Fibroblast of villous mesenchyme (primary cell): ENCODE measurements around the gene RAB44. TPM values are rescaled to one million over a fixed set of nuclear protein-coding genes. Genes with fewer than 3 reads are reported as not detected.
"Not testable (repeated sequence)": the region's sequence is repeated elsewhere in the genome, so short reads cannot be mapped to it uniquely, and the experiment has no call there.

ENCODE experiments used
- DNase-seq: peaks from one replicate; pipeline ENCODE4 v3.0.0-alpha.2; 2010; ENCODE audit warnings: low read depth
- H3K4me3 ChIP-seq: 2 replicates; pipeline ENCODE4 v1.5.1; 2011; ENCODE audit warnings: low read depth, mild to moderate bottlenecking, low read length
- total RNA-seq: library from RNA; depleted of rRNA; stranded (reverse); fragments of >200 nt; gene quantifications from 2 replicates; pipeline ENCODE4 v1.2.3, GENCODE V29; 2012
- TF ChIP-seq, protein P1 (sequence below): IDR thresholded peaks from 2 replicates; pipeline ENCODE4 v1.5.1; 2012; ENCODE audit warnings: low read depth, mild to moderate bottlenecking, low read length; ENCODE audit not compliant: insufficient read depth

RAB44 gene
- total RNA-seq, 1 donor, result not detected

DNA sequence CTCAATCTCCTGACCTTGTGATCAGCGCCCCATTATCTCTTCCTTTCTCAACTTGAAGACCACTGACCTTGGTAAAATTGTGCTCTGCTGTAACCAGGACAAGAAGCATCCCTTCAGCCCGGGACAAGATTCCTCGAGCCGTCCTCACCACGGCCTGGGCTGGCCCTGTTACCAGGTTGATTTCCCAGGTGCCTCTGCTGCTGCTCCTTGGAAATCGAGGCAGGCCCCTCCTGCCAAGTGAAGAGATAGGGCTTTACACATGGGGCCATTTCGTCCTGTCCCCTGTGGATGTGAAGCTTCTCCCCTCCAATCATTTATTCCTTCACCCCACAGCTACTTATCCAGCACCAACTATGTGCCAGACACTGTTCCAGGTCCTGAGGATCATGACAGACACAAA, 21.5 kb downstream of the RAB44 start:
- no peak overlapping the region for H3K4me3 ChIP-seq
- no peak for DNase-seq
- TF ChIP-seq, protein P1, sequence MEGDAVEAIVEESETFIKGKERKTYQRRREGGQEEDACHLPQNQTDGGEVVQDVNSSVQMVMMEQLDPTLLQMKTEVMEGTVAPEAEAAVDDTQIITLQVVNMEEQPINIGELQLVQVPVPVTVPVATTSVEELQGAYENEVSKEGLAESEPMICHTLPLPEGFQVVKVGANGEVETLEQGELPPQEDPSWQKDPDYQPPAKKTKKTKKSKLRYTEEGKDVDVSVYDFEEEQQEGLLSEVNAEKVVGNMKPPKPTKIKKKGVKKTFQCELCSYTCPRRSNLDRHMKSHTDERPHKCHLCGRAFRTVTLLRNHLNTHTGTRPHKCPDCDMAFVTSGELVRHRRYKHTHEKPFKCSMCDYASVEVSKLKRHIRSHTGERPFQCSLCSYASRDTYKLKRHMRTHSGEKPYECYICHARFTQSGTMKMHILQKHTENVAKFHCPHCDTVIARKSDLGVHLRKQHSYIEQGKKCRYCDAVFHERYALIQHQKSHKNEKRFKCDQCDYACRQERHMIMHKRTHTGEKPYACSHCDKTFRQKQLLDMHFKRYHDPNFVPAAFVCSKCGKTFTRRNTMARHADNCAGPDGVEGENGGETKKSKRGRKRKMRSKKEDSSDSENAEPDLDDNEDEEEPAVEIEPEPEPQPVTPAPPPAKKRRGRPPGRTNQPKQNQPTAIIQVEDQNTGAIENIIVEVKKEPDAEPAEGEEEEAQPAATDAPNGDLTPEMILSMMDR, result no peak

DNA sequence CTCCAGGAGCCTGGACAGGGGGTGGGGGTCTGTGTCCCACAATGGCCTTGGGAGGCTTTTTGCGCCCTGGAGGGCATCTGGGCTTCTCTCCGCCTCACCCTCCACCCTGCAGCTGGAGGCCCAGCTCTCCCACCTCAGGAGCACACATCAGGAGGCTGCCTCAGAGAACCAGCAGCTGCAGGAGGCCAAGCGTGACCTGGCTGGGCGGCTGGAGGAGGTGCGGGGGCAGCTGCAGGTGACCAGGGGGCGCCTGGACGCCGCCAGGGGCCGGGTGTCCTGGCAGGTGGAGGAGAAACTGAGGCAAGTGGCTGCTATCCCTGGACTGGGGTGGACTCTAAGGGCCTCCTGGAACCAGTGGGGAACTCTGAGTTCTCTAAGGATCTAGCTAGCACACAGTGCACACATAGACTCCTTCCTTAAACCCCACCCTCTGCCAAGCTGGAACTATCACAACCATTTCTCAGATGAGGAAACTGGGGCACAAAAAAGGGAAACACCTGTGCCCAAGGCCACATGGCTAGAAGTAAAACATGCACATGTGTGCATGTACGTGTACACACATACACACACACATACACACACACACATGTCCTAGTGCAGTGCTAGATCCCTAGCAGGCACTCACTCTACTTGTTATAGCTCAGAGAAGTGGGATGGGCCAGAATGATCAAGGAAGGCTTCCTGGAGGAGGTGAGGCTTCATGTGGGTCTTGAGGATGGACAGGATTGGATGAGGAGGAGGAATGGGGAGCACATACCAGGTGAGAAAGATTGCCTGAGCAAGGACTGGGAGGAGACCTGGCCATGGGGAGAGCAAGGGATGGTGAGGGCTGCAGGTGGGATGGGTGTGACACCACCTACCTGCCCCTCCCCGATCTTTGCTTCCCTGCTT, 22.9 kb downstream of the RAB44 start:
- DNase-seq, result no peak
- H3K4me3 ChIP-seq, result no peak overlapping the region
- TF ChIP-seq, protein P1, result no peak

DNA sequence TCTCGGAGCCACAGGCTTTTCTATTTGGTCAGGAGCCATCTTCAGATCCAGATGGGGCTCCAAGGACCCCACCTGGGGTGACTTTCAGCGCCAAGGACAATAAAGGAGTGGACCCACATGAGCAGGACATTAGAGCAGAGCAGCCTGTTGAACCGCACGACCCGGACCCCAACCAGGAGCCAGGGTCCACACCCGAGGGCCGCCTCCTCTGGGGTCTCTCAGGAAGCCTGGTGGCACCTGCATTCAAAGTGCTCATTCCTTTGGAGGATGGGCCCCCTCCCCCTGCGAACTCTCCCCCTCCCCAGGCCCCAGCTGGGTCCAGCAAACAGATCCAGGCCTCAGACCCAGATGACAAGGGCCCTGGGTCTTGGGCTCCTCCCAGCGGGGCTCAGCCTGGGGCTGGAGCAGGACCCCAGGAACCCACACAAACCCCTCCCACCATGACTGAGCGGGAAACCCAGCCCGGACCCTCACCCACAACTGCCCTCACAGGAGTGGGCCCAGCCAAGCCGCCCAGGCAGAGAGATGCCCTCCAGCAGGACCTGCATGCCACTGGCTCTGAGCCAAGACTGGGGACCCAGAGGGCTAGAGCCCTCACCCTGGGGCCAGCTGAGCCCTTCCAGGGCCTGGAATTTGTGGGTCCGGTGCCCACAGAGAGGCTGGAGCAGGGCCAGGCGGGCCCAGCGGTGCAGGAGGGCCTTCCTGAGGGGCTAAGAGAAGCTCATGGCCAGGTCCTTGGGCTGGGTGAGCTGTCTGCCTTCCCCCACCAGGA, 23.9 kb downstream of the RAB44 start:
- TF ChIP-seq, protein P1, result no peak
- no peak overlapping the region for H3K4me3 ChIP-seq
- DNase-seq, result no peak

DNA sequence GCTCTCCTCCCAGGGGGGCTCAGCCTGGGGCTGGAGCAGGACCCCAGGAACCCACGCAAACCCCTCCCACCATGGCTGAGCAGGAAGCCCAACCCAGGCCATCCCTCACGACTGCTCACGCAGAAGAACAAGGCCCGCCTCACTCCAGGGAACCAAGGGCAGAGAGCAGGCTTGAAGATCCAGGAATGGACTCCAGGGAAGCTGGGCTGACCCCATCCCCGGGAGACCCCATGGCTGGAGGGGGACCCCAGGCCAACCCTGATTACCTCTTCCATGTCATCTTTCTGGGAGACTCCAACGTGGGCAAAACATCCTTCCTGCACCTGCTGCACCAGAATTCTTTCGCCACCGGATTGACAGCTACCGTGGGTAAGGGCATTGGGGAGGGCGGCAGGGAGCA, 24.7 kb downstream of the RAB44 start:
- DNase-seq, result no peak
- H3K4me3 ChIP-seq, result no peak overlapping the region
- TF ChIP-seq, protein P1, result no peak

DNA sequence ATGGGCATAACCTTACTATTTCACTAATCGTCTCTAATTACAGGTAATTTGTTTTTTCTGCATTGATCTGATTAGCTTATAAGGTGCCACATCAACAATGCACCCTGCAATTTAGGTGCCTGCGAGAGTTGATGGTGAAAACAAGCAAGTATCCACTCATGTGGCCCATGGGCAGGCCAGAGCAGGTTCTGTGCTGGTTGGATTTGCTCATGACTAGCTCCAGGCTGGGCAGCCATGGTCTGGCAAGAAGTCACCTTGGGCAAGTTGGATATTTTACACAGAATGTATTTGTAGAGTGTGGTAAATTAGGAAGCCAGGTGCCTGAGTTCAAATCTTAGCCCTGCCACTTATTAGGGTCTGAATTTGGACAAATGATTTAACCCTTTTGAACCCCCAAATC, 25.3 kb downstream of the RAB44 start:
- no peak overlapping the region for H3K4me3 ChIP-seq
- TF ChIP-seq, protein P1, result no peak
- DNase-seq, result no peak

DNA sequence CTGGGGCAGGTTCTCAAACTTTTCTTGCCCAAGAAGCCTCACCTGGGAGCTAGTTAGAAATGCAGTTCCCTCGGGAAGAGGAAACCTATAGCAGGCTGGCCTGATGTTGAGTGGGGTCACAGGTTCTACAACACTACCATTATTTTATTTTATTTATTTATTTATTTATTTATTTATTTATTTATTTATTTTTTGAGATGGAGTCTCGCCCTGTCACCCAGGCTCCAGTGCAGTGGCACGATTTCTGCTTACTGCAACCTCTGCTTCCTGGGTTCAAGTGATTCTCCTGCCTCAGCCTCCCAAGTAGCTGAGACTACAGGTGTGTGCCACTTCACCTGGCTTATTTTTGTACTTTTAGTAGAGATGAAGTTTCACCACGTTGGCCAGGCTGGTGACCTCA, 26.4 kb downstream of the RAB44 start:
- not testable (repeated sequence) for DNase-seq, H3K4me3 ChIP-seq
